HepG2 (cell line): ENCODE results near the gene MICAL3.
"Not testable (repeated sequence)": the region's sequence is repeated elsewhere in the genome, so short reads cannot be mapped to it uniquely, and the experiment has no call there.

Experiments
- EZH2 ChIP-seq: conservative IDR thresholded peaks from 2 replicates; pipeline ENCODE4 v1.6.1; 2012; ENCODE audit warnings: mild to moderate bottlenecking, low read depth, low read length, moderate library complexity
- KLF6 ChIP-seq: IDR thresholded peaks from 2 replicates; pipeline ENCODE4 v1.8.0; 2016; ENCODE audit warnings: missing biosample characterization, missing genetic modification reagents
- TF ChIP-seq, protein P1 (sequence below), 2 experiments: sonication (generic) in 1 of 2; formaldehyde crosslinking in 1 of 2; IDR thresholded peaks; 2 replicates each; pipeline versions ENCODE4 v1.5.1 to v1.6.1; 2011 to 2020; ENCODE audit warnings: borderline replicate concordance in 1 of 2, low read depth in 1 of 2, low read length in 1 of 2, mild to moderate bottlenecking in 1 of 2, missing genetic modification reagents in 1 of 2, moderate library complexity in 1 of 2

DNA sequence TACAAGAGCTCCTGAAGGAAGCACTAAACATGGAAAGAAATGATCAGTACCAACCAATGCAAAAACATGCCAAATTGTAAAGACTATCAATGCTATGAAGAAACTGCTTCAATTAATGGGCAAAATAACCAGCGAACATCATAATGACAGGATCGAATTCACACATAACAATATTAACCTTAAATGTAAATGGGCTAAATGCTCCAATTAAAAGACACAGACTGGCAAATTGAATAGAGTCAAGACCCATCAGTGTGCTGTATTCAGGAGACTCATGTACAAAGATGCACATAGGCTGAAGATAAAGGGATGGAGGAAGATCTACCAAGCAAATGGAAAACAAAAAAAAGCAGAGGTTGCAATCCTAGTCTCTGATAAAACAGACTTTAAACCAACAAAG lies 91.9 kb downstream of the MICAL3 start:
- not testable (repeated sequence) for TF ChIP-seq EZH2, KLF6
- TF ChIP-seq, protein P1, sequence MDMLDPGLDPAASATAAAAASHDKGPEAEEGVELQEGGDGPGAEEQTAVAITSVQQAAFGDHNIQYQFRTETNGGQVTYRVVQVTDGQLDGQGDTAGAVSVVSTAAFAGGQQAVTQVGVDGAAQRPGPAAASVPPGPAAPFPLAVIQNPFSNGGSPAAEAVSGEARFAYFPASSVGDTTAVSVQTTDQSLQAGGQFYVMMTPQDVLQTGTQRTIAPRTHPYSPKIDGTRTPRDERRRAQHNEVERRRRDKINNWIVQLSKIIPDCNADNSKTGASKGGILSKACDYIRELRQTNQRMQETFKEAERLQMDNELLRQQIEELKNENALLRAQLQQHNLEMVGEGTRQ (IDR thresholded peaks at IDR 0.05; ENCODE audit: low read depth, low read length), result not testable (repeated sequence)
- TF ChIP-seq, protein P1 (CRISPR knock-in tag; IDR thresholded peaks at IDR 0.05; ENCODE audit: borderline replicate concordance), result not testable (repeated sequence)
